HG03439 (cell line): Measurements from ENCODE around the gene EFCAB14.
"Not testable (repeated sequence)": the region's sequence is repeated elsewhere in the genome, so short reads cannot be mapped to it uniquely, and the experiment has no call there.

Experiments
- ATAC-seq: cut with Tn5 transposase; IDR thresholded peaks from one replicate; pipeline ENCODE4 v1.9.1; 2021; ENCODE audit warnings: mild to moderate bottlenecking, moderate library complexity; ENCODE audit not compliant: unreplicated experiment

Gene EFCAB14

GRCh38 chr1:46723901-46724300 is 5.0 kb upstream of the EFCAB14 start:
- ATAC-seq = no peak

GRCh38 chr1:46721686-46722205 is 2.8 kb upstream of the EFCAB14 start:
- ATAC-seq = no peak

- ATAC-seq = no peak
These were observed 2.3 kb upstream of the EFCAB14 start for GRCh38 chr1:46721204-46721603.

GRCh38 chr1:46720319-46720718 is 1.4 kb upstream of the EFCAB14 start:
- ATAC-seq = not testable (repeated sequence)

- ATAC-seq = no peak
These were observed 775 bp upstream of the EFCAB14 start for GRCh38 chr1:46719689-46720088.

GRCh38 chr1:46718340-46718726 is 581 bp downstream of the EFCAB14 start:
- ATAC-seq = no peak

- no peak for ATAC-seq
These were observed 1.3 kb downstream of the EFCAB14 start for GRCh38 chr1:46717654-46718053.

- ATAC-seq = no peak
These were observed 3.9 kb downstream of the EFCAB14 start for GRCh38 chr1:46714976-46715375.

GRCh38 chr1:46708121-46708520 is 10.8 kb downstream of the EFCAB14 start:
- ATAC-seq = no peak

- no peak for ATAC-seq
These were observed 13.5 kb downstream of the EFCAB14 start for GRCh38 chr1:46705408-46705807.

GRCh38 chr1:46703927-46704641 is 14.8 kb downstream of the EFCAB14 start:
- no peak for ATAC-seq

GRCh38 chr1:46699666-46700065 is 19.2 kb downstream of the EFCAB14 start:
- ATAC-seq = no peak

GRCh38 chr1:46697053-46697452 is 21.9 kb downstream of the EFCAB14 start:
- ATAC-seq = no peak

GRCh38 chr1:46694676-46695075 is 24.2 kb downstream of the EFCAB14 start:
- not testable (repeated sequence) for ATAC-seq

GRCh38 chr1:46692811-46693770 is 25.8 kb downstream of the EFCAB14 start:
- ATAC-seq = no peak

GRCh38 chr1:46691997-46692790 is 26.7 kb downstream of the EFCAB14 start:
- no peak for ATAC-seq

- ATAC-seq = no peak
These were observed 27.9 kb downstream of the EFCAB14 start for GRCh38 chr1:46690931-46691421.

- no peak for ATAC-seq
These were observed 29.0 kb downstream of the EFCAB14 start for GRCh38 chr1:46689897-46690296.

GRCh38 chr1:46689356-46689755 is 29.6 kb downstream of the EFCAB14 start:
- no peak for ATAC-seq

- ATAC-seq = no peak
These were observed 30.9 kb downstream of the EFCAB14 start for GRCh38 chr1:46687921-46688509.
